GM19043 (cell line): ENCODE measurements around the gene NFKBIE.

Experiments used
- ATAC-seq: cut with Tn5 transposase; IDR thresholded peaks from one replicate; pipeline ENCODE4 v1.9.1; 2021; ENCODE audit warnings: low read depth; ENCODE audit not compliant: unreplicated experiment

The NFKBIE gene

GRCh38 chr6:44298055-44298803 is 32.9 kb upstream of the NFKBIE start:
- no peak for ATAC-seq

- no peak for ATAC-seq
Measured at GRCh38 chr6:44297063-44298038, 32.0 kb upstream of the NFKBIE start.

GRCh38 chr6:44294832-44295791 is 29.8 kb upstream of the NFKBIE start:
- no peak for ATAC-seq

DNA sequence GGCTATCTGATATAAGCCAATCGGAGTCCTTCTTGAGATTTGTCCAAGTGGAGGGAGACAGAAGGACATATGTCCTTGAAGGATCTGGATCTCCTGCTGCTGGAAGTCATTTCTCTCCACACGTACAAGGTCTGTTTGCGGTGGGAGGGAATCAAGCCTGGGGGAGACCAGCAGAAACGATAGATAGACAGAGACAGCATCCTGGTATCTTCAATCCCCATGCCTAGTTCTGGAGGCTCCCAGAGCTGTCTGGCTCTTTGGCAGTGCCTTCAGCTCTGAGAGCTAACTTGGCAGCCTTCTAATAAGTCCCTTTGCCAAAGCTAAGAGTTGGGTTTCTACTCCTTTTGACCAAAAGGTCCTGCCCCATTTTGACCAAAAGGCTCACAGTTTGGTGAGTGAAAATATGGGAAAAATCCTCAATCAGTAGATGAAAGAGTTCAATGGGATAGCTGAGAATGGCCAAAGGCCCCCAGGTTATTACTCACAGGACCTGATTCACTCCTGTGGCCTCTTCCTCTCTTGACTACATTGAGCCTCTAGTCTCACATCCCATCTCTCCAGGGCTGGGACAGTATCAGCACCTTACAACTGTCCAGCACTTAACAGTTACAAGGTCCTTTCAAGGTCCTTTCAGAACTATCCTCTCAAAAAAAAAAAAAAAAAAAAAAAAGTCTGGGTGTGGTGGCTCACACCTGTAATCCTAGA is 27.5 kb upstream of the NFKBIE start:
- ATAC-seq: no peak

GRCh38 chr6:44291841-44292240 is 26.5 kb upstream of the NFKBIE start:
- no peak for ATAC-seq

DNA sequence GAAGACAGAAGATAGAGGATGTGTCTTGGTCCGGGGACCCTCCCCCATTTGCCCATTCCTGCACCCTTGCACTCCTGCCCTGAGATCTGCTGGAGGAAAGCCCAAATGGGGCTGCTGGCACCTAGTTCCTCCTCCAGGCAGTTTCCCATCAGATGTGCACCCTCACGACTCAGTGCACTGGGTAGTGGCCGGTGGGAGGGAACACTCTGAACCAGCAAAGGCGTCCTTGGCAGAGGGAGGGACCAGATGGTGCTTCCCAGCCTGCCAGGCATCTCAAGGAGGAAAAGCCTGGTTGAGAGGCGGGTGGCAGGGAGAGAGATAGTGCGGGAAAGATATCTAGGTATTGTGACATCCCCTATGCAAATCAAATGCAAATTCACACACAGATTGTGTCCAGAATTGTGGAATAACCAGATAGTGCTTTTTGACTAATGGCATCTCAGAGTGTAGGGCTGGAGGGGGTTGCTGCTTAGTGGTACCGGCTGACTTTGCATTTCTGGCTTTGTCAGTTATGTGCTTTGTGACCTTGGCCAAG is 24.4 kb upstream of the NFKBIE start:
- ATAC-seq: no peak

DNA sequence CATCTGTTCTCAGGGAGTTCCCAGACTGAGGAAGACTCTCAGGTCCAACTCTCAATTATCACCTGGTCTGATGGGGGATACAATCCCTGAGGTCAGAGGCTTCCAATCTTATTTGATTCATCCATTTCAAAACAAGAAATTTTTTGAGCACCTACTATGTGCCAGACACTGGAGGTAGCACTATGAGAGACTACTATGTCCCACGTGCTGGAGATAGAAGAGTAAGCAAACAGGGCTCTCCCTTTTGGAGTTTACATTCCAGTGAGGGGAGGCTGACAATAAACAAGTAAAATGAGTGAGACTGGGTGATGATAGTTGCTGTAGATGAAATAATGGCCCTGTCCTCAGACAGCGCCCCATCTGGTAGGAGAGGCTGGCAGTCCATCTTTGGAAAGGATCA is 21.4 kb upstream of the NFKBIE start:
- ATAC-seq: no peak

GRCh38 chr6:44286285-44286565 is 20.9 kb upstream of the NFKBIE start:
- ATAC-seq: no peak

DNA sequence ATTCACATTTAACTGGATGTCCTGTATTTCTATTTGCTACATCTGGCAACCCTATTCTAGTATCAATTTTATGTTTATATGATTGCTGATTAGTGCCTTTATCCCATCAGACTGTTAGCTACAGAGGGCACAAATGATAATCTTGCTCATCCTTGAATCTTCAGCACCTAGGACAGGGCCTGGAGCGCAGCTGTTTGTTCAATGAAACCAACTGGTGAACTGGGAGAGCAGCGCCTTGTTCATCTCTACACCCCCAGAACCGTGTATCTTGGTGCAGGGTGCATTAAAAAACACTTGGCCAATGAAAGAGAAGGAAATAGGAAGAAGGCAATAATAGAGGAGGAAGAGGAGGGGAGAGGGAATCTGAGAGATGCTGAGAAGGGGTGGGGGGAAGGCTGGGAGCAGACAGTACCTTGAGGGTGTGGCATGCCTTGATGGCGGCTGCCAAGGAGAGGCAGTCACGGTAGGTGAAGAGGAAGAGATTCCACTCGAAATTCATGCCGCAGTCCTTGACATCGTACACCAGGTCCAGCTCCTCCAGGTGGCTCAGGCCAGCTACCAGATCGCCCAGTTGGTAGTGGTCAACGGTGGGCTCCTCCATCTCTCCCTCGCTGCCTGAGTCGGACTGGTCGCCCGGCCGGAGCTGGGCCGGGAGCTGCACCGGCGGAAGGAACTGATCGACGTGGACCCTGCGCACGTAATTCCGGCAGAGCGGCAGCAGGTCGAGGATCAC is 20.4 kb upstream of the NFKBIE start:
- no peak for ATAC-seq

DNA sequence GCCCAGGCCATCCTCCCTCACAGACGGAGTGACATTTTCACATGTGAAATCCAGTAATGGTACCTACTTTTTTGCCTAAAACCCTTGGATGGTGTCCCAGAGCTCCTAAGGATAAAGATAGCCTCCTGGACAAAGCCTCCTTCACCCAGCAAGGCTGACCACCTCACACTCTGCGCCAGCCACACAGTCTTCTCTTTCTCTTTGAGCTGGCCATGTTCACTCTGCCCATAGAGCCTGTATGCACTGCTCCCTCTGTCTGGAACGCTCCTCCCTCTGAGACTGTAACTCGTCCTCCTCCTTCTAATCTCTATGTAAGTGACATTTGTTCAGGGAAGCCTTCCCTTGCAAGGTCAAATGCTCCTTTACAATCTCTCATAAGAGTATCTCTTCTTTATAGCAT is 19.5 kb upstream of the NFKBIE start:
- ATAC-seq: no peak

- no peak for ATAC-seq
Measured at GRCh38 chr6:44284121-44284520, 18.8 kb upstream of the NFKBIE start.

DNA sequence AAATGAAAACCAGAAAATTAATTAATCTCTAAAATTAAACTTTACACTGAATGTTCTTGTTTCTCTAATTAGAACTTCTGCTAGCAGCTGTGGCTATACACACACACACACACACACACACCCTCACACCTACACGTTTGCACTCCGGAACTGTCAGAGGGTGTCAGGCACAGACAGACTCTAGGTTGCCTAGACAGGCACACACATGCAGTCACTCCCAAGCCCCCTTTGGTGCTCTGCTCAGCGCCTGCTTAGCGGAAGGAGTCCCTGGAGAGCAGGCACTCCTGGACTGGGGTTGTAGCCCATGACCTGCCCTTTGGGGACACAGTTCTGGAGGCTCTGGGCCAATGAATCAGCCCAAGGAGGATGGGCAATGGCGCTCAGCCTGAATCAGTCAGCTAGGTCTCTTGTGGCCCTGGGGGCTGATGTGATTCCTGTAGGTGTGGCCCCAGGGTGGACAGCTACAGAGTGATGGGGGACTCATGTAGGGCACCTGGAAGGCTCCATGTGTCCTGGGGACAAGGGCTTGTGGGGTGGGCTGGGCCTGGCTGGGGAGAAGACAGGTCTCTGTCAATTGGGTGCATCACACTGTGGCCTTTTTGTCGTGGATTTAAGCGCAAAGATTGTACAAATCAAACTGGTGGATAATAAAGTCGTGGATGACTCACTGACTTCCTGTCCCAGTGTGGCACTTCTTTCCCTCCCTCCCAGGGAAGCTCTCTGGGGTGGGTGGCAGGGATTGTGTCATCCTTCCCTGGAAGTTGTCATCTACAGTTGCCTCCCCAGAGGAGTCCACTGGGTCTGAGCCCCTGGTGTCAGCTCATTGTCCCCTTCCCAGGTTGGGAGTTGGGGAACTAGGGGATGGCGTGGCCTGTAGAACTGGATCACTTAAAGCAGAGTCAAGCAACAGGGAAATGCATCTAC is 13.7 kb upstream of the NFKBIE start:
- no peak for ATAC-seq

DNA sequence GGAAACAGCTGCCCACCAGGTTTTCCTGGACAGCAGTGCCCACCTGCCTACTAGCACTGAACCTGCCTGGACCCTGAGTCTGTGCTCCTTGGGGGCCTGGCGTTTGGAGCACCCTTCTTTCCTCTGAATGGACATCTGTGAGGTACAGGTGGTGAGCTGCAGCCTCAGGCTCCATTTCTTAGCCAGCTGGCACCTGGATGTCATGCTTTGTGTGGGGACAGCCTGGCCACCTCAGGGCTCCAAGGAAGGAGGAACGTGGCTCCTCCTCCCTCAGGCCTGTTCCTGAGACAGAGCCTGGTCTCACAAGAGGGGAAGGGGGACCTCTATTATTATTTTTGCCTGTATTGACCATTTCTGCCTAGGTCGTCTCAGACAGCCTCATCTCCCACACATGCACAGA is 13.0 kb upstream of the NFKBIE start:
- ATAC-seq: no peak

- no peak for ATAC-seq
Measured at GRCh38 chr6:44277763-44278162, 12.4 kb upstream of the NFKBIE start.

DNA sequence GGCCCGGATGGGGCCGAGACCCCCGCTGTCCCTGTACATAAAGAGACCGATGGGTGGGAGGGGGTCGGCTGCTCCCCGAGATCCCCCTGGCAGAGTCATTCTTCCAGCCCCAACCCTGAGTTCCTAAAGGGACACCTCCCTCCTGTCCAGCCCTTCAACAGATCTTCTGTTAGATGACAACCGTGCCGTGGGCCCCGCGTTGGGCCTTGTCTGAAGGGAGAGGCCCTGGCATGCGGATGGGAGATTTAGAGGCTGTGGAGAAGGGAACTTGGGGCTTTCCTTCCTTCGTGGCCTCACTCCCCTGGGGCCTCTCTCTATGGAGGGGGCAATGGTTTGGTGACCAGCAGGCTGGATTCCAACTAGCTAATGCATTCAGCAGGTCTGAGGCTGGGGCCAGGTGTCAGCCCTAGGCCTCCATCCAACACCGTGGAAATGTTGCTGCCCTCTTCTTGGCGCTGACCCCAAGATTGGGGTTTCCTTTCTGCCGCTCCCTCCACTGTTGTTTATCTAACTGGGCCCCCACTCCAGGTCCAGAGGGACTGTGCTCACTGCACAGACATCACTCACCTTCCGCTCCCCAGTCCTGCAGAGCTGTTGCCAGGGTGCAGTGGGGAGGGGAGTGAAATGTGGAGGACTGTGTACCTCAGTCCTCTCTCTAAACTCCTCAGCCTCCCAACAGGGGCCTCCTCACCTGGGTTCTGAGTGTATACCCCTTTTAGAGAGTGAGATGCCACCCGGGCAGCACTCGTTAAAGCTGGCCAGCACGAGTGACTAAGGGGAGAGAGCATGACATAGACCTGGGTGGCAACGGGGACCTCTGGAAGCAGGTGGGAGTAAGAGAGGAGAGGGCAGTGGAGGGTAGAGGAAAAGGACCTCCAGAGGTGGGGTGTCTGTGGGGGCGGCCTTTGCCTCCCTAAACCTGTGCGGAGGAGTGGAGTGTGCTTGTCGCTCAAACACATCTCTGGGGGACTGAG is 11.6 kb upstream of the NFKBIE start:
- ATAC-seq: no peak

DNA sequence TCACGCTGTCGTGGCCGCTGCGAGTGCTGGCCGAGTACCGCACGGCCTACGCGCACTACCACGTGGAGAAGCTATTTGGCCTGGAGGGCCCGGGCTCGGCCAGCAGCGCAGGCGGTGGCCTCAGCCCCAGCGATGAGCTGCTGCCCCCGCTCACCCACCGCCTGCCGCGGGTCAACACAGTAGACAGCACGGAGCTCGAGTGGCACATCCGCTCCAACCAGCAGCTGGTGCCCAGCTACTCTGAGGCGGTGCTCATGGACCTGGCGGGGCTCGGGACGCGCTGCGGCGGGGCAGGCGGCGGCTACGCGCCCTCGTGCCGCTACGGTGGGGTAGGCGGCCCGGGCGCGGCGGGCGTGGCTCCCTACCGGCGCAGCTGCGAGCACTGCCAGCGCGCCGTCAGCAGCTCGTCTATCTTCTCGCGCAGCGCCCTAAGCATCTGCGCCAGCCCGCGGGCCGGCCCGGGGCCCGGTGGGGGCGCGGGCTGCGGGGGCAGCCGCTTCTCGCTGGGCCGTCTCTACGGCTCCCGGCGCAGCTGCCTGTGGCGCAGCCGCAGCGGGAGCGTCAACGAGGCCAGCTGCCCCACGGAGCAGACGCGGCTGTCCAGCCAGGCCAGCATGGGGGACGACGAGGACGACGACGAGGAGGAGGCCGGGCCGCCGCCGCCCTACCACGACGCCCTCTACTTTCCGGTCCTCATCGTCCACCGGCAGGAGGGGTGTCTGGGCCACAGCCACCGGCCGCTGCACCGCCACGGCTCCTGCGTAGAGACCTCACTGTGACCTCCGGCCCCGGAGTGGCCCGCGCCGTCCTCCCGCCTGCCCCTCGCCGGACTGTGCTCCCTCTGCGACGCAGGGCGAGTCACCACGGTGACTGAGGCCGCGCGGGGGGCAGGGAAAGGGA is 10.6 kb upstream of the NFKBIE start:
- no peak for ATAC-seq
